SJSA1 (cell line): ENCODE measurements around the gene MYNN. TPM values are rescaled to one million over a fixed set of nuclear protein-coding genes. Genes with fewer than 3 reads are reported as not detected.

Source experiments
- DNase-seq, 2 experiments: peaks; one replicate each; pipeline ENCODE4 v3.0.0-alpha.2; 2015 to 2020; ENCODE audit warnings: low spot score in 2 of 2, low read depth in 1 of 2
- H3K27ac ChIP-seq: fragments of 250-450 bp; sonication (Bioruptor Pico); 2 replicates; pipeline ENCODE4 v1.5.1; 2020; ENCODE audit warnings: mild to moderate bottlenecking, moderate library complexity
- H3K27me3 ChIP-seq: fragments of 250-450 bp; sonication (Bioruptor Pico); replicated peaks from 2 replicates; pipeline ENCODE4 v1.5.1; 2020; ENCODE audit warnings: mild to moderate bottlenecking, moderate library complexity
- H3K36me3 ChIP-seq: fragments of 250-450 bp; sonication (Bioruptor Pico); 2 replicates; pipeline ENCODE4 v1.5.1; 2020; ENCODE audit warnings: mild to moderate bottlenecking
- H3K4me1 ChIP-seq: fragments of 250-450 bp; sonication (Bioruptor Pico); replicated peaks from 2 replicates; pipeline ENCODE4 v1.6.1; 2021; ENCODE audit warnings: mild to moderate bottlenecking
- H3K4me3 ChIP-seq: fragments of 250-450 bp; sonication (Bioruptor Pico); 2 replicates; pipeline ENCODE4 v1.5.1; 2020; ENCODE audit warnings: mild to moderate bottlenecking
- H3K9me3 ChIP-seq: fragments of 250-450 bp; sonication (Bioruptor Pico); replicated peaks from 2 replicates; pipeline ENCODE4 v1.5.1; 2020; ENCODE audit warnings: mild to moderate bottlenecking
- total RNA-seq: library from RNA; depleted of rRNA; stranded (reverse); fragments of >200 nt; shearing (Covaris generic); gene quantifications from 2 replicates; pipeline ENCODE4 v1.2.3, GENCODE V29; 2014

MYNN gene
- total RNA-seq, 1 experiment from 2014 or later, result 18.3 TPM

DNA sequence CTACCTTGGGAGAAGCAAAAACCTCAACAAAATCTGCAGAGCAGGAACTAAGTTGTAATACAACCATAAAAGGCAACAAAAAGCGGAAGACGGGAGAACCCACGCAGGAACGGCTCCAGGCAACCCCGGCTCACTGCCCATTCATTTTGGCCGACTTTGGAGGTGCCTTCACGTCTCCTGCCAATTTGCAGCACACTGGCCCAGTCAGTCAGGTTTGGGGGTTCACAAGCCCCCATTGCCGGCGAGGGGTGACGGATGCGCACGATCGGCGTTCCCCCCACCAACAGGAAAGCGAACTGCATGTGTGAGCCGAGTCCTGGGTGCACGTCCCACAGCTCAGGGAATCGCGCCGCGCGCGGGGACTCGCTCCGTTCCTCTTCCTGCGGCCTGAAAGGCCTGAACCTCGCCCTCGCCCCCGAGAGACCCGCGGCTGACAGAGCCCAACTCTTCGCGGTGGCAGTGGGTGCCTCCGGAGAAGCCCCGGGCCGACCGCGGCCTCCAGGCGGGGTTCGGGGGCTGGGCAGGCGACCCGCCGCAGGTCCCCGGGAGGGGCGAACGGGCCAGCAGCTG, 8.8 kb upstream of the MYNN start:
- Histone ChIP-seq H3K27ac (peak overlapping the region; percentile 80), H3K36me3 (no peaks in the 10 kb centered on the region), H3K4me3 (peak overlapping the region; percentile 61), H3K27me3 (no peaks in the 10 kb centered on the region), H3K4me1 (no peaks in the 10 kb centered on the region), H3K9me3 (peaks cover 9% of the 10 kb centered on the region)
- no peak for DNase-seq

DNA sequence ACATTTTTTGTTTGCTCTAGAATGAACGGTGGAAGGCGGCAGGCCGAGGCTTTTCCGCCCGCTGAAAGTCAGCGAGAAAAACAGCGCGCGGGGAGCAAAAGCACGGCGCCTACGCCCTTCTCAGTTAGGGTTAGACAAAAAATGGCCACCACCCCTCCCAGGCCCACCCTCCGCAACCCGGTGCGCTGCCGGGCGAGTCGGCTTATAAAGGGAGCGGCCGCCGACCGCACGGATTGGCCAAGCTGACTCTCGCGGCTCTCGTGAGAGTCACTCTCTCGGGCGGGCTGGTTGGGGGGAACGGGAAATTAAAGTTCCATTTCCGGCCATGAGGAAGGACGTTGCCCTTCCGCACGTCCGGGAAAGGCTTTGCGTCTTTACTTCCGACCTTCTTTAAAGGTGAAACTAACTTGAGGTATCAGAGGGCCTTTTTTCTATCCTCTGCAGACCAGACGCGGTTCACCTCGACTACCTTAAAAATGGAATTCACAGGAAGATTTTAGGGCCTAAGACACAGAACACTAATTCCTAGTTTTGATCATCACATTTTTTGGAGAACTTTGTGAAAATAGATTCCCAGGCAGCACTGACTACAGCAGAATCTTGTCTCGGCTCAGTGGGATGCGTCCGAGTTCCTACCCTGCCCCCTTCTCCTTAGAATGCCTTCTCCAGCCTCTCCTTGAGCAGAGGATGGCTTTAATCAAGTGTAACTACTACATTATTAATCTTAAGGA, 8.1 kb upstream of the MYNN start, which contains the start of gene TERC:
Gene TERC, minus strand, starts transcription at position 179 of the 731 bp plus-strand sequence.
- H3K9me3 ChIP-seq, result peaks cover 7% of the 10 kb centered on the region
- H3K27ac ChIP-seq, result peak within 1 kb of the TSS; percentile 80
- DNase-seq, result peak; percentile 66 to 85
- H3K36me3 ChIP-seq, result no peaks in the 10 kb centered on the region
- H3K4me1 ChIP-seq, result no peaks in the 10 kb centered on the region
- no peaks in the 10 kb centered on the region for H3K27me3 ChIP-seq
- peak within 1 kb of the TSS; percentile 61 for H3K4me3 ChIP-seq

DNA sequence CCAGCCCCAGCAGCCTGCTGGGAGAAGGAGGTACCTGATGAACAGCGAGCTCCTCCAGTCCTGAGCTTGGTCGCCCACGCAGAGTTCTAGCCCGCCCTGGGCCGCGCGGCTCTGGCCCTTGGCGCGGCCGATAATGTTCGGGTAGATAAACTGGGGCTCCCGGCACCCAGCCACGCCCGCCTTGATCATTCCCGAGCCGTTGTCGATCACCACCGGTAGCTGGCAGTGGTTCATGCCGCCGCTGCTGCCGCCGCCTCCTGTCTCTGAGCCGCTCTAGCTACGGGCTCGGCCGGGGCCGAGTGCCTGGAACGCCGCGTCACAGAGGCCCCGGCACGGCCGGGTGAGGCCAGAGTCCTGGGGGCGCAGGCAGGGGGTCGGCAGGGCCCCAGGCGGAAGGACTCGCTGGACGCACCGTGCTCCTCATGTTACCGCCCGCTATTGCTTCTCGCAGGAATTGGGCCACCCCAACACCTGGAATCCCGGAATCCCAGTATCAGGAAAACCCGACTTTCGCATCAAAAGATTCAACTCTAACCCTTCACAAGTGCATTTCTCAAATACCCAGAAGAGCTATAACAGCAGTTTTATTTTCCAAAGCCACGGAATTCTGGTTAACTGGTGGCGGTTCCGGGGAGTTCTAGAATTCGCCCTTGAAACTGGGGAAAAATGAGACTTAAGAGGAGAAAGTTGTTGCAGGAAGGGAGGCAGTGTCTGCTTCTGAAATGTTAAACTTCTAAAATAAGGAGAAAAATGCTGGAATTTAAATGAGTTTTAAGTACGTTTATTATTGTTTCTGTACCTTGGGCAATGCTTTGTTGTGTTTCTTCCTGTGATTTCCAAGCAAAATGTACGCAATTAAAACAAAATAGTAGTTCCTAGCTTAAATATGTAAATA, 3.7 kb upstream of the MYNN start, which contains the start of gene ACTRT3:
Gene ACTRT3, minus strand, starts transcription at position 275 of the 895 bp plus-strand sequence. Its CDS starts 41 bp downstream, at position 234.
- H3K4me3 ChIP-seq, result peak within 1 kb of the TSS; percentile 44
- H3K27me3 ChIP-seq, result no peaks in the 10 kb centered on the region
- peaks cover 6% of the 10 kb centered on the region for H3K4me1 ChIP-seq
- 0 out of 2 replicates have a peak within 1 kb of the TSS, but pooled peaks have one; percentile 17 for H3K27ac ChIP-seq
- H3K36me3 ChIP-seq, result peaks cover 14% of the 10 kb centered on the region
- H3K9me3 ChIP-seq, result peaks cover 3% of the 10 kb centered on the region
- DNase-seq, result peak; percentile 59 to 62

DNA sequence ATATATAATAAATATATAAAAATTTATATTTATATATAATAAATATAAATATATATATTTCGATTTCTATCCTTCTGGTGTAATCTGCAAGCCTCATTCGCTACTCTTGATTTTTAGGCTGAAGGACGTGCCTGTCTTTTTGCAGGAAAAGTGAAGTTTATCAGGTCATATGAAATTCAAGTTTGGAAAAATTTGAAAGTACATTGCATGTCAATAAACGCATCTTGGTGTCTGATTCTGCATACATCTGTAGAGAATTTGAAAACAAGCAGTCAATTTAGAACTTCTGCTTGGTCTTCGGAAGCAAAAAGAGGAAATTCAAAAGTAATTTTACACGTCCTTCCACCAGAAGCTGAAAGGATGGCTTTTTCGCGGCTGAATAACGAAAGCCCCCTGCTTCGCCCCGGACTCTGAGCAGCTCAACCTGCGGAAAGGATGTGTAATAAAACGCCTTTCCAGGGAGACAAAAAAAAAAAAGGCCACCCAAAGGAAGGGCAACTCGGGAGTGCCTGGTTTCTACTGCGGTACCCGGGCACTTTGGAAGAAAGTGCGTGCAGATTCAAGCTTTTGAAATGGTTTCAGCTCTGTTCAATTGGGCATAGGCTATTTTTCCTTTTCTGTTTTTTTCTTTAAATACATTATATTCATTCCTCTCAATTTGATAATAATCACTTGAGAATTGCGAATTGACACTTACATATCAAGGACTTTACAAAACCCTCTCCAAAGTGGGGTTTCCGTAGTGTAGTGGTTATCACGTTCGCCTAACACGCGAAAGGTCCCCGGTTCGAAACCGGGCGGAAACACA, 1.5 kb upstream of the MYNN start:
- no peaks in the 10 kb centered on the region for H3K27me3 ChIP-seq
- peaks cover 6% of the 10 kb centered on the region for H3K4me1 ChIP-seq
- H3K27ac ChIP-seq, result peak overlapping the region; percentile 93; the same call in 1 of the 2 replicates
- H3K4me3 ChIP-seq, result peak overlapping the region; percentile 84
- H3K9me3 ChIP-seq, result no peaks in the 10 kb centered on the region
- DNase-seq, result peak; percentile 52 to 90
- H3K36me3 ChIP-seq, result peaks cover 33% of the 10 kb centered on the region

DNA sequence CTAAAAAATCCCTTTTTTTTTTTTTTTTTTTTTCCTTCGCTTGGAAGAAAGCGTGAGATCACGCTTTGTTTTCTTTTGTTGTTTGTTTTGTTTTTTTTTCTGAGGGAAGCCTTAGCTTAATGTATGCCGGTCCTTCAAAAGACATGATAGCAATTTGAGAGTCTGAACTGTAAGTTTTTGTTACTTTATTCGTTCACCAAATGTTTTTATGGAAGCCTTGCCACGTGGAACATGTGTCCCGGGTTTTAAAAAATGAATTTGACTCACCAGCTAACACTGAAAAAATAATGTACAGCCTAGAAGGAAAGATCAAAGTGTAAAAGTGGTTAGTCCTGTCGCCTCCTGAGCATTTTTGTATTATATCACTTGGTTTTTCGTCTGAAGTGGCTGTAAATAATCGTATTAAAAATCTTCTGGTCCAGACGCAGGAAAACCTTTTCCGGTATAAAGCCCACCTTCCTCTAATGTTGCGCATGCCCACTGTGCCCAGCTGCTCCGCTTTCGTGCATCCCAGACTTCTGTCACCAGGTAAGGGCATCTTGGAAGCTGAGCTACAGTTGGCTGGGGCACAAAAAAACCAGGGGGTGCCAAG, 795 bp upstream of the MYNN start:
- no peaks in the 10 kb centered on the region for H3K27me3 ChIP-seq
- peak; percentile 66 to 87 for DNase-seq
- peak overlapping the region; percentile 93 for H3K27ac ChIP-seq
- H3K9me3 ChIP-seq, result no peaks in the 10 kb centered on the region
- peaks cover 40% of the 10 kb centered on the region for H3K36me3 ChIP-seq
- peaks cover 6% of the 10 kb centered on the region for H3K4me1 ChIP-seq
- peak overlapping the region; percentile 84 for H3K4me3 ChIP-seq

DNA sequence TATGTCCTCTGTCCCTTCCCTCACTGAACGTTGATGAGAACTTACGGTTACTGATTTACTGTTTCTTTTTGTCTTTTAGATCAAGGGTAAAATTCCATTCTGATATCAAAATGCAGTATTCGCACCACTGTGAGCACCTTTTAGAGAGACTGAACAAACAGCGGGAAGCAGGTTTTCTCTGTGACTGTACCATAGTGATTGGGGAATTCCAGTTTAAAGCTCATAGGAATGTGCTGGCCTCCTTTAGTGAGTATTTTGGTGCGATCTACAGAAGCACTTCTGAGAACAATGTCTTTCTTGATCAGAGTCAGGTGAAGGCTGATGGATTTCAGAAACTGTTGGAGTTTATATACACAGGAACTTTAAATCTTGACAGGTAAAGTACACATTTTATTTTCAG, 990 bp downstream of the MYNN start:
- Histone ChIP-seq H3K4me1 (peaks cover 6% of the 10 kb centered on the region), H3K36me3 (peaks cover 56% of the 10 kb centered on the region), H3K4me3 (peak overlapping the region; percentile 84), H3K27me3 (no peaks in the 10 kb centered on the region), H3K9me3 (no peaks in the 10 kb centered on the region), H3K27ac (no peak overlapping the region)
- no peak for DNase-seq

DNA sequence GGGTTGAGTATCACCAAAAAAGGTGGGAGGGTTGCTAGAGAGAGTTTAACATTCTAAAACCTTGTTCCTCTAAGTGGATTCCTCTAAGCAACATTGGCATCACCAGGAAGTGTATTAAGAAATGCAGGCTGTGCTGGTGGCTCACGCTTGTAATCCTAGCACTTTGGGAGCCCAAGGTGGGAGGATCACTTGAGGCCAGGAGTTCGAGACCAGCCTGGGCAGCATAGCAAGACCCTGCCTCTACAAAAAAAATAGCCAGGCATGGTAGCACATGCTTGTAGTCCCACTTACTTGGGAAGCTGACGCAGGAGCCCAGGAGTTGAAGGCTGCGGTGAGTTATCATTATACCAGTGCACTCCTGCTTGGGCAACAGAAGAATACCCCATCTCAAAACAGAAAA, 4.6 kb downstream of the MYNN start:
- Histone ChIP-seq H3K4me1 (peaks cover 6% of the 10 kb centered on the region), H3K36me3 (peaks cover 89% of the 10 kb centered on the region), H3K9me3 (no peaks in the 10 kb centered on the region), H3K4me3 (no peak overlapping the region), H3K27ac (no peak overlapping the region), H3K27me3 (no peaks in the 10 kb centered on the region)
- DNase-seq, result no peak

DNA sequence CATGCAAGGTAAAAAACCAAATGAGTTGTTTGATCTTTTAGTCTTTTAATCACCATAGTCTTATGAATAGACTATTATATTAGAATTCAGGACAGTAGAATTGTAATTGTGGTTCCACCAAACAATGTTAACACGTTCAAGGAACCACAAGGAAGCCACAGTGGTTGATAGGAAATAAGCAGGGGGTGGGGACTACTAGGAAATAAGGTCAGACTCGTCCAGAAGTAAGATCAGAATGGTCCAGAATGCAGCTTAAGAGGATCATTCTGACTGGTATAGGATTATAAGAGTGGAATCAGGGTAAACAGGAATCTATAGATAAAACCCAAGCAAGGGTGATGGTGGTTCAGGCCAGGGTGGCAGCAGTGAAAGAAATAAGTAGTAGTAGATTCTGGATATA, 7.5 kb downstream of the MYNN start:
- Histone ChIP-seq H3K4me1 (no peaks in the 10 kb centered on the region), H3K36me3 (peaks cover 89% of the 10 kb centered on the region), H3K4me3 (no peak overlapping the region), H3K27ac (no peak overlapping the region), H3K9me3 (no peaks in the 10 kb centered on the region), H3K27me3 (no peaks in the 10 kb centered on the region)
- DNase-seq, result no peak

DNA sequence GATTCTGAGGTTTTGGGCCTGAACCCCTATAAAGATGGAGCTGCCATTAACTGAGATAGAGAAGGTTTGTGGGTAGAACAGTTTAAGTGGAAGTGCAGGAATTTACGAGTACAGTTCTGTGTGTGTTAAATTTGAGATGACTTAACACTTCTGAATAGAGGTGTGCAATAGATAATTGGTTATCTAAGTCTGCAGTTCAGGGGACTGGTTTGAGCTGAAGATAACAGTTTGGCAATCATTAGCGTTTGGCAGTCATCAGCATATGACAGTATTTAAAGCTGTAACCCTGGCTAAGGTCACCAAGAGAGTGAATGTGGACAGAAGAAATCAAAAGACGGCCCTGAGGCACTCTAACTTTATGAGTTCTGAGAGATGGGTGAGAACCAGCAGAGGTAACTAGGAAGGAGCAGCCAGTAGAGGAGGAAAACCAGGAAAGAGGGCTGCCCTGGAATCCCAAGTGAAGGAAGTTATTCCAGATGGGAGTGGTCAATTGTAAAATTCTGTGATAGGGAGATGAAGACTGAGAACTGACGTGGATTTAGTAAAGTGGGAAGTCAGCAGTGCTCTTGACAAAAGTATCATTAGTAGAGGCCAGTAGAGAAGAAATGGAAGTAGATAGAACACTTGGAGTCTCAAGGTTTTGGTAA, 8.1 kb downstream of the MYNN start:
- Histone ChIP-seq H3K9me3 (no peaks in the 10 kb centered on the region), H3K4me3 (no peak overlapping the region), H3K4me1 (no peaks in the 10 kb centered on the region), H3K36me3 (peaks cover 89% of the 10 kb centered on the region), H3K27ac (no peak overlapping the region), H3K27me3 (no peaks in the 10 kb centered on the region)
- no peak for DNase-seq

DNA sequence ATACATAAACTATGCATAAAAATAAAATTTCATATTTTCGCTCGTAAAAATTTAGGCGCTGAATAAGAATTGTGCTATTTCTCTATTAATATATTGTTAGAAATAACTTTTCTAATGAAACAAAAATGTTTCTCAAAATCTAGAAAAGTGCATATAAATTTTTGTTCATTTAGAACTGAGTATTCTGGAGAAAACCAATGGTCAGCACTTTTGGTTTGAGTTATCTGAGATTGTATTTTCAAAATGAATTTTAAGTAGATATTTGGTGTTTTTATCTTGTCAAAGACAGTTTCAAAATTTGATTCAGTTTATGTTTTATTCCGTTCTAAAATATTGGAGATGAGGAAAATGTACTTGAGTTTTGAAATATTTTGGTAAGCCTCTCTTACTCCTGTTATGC, 13.9 kb downstream of the MYNN start:
- no peaks in the 10 kb centered on the region for H3K4me1 ChIP-seq
- H3K36me3 ChIP-seq, result peaks cover 53% of the 10 kb centered on the region
- H3K9me3 ChIP-seq, result no peaks in the 10 kb centered on the region
- H3K27ac ChIP-seq, result no peak overlapping the region
- H3K4me3 ChIP-seq, result no peak overlapping the region
- no peak for DNase-seq
- H3K27me3 ChIP-seq, result no peaks in the 10 kb centered on the region

DNA sequence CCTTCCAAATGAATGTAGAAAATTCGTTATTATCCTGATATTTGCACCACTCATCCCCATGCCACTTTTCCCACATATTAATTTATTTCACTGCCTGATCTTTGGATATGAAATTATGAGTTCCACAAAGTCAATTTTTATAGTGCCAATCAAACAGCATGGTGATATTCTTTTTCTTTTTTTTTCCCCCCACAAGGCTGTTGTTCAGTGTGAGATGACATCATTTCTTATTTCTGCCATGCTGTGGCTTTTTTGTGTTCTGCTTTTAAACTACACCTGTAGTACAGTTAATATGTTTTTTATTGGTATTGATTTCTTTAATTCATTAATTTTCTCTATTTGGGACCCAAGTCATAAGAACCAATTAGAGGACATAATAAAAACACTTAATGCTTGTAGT, 14.6 kb downstream of the MYNN start:
- no peaks in the 10 kb centered on the region for H3K9me3 ChIP-seq
- H3K36me3 ChIP-seq, result peaks cover 46% of the 10 kb centered on the region
- H3K27me3 ChIP-seq, result no peaks in the 10 kb centered on the region
- H3K4me3 ChIP-seq, result no peak overlapping the region
- no peak overlapping the region for H3K27ac ChIP-seq
- H3K4me1 ChIP-seq, result no peaks in the 10 kb centered on the region
- DNase-seq, result no peak

DNA sequence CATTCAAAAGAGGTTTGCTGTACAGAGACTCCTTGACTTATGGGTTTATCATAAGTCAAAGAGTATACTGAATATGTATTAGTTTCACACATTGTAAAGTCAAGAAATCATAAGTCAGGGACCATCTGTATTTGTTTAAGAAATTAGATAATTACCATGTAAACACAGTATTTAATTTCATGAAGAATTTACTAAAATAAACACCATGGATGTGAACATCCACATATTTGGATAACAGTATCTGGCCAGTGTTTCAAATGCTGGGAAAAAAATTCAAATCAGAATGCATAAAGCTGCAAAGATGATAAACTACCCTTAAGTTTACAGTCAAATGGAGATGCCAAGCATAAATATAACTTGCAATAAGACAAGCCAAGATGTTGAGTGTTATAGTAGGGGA, 17.0 kb downstream of the MYNN start:
- Histone ChIP-seq H3K9me3 (no peaks in the 10 kb centered on the region), H3K4me1 (no peaks in the 10 kb centered on the region), H3K4me3 (no peak overlapping the region), H3K27ac (no peak overlapping the region), H3K27me3 (no peaks in the 10 kb centered on the region), H3K36me3 (peaks cover 27% of the 10 kb centered on the region)
- DNase-seq, result no peak
